SK-N-SH (cell line): ENCODE measurements around the gene TAF13. TPM values are rescaled to one million over a fixed set of nuclear protein-coding genes. Genes with fewer than 3 reads are reported as not detected.

Experiments
- CTCF ChIA-PET: fragments of 300-600, 350-600 bp; formaldehyde crosslinking; extraction: SDS; loops from one replicate; lab custom pipeline; 2021; lab: Yijun Ruan, JAX
- POLR2A ChIA-PET: fragments of 350-600 bp; sonication (Branson Sonifier 250); formaldehyde crosslinking; extraction: SDS; loops from one replicate; lab custom pipeline; 2020; ENCODE audit warnings: antibody characterized with exemption, inconsistent platforms; lab: Yijun Ruan, JAX
- DNase-seq: peaks from one replicate; pipeline ENCODE4 v3.0.0; 2012
- H2AFZ ChIP-seq: fragments of 200-600 bp; sonication (generic); 2 replicates; pipeline ENCODE4 v1.8.1; 2016; ENCODE audit warnings: antibody characterized with exemption, mild to moderate bottlenecking, low read depth
- H3F3A ChIP-seq: fragments of 200-600 bp; sonication (generic); replicated peaks from 2 replicates; pipeline ENCODE3; 2016; ENCODE audit warnings: antibody characterized with exemption, mild to moderate bottlenecking; ENCODE audit not compliant: insufficient read depth
- H3K27ac ChIP-seq, 2 experiments: fragments of 200-500 bp in 1 of 2; fragments of 200-600 bp in 1 of 2; sonication (Bioruptor generic) in 1 of 2; sonication (generic), shearing (Covaris generic) in 1 of 2; 2 replicates each; pipeline versions ENCODE4 v1.5.1 to v1.6.1; 2014 to 2016; ENCODE audit warnings: low read depth in 2 of 2, inconsistent platforms in 1 of 2, low read length in 1 of 2, mild to moderate bottlenecking in 1 of 2, mixed read lengths in 1 of 2
- H3K27me3 ChIP-seq: fragments of 200-600 bp; sonication (generic), shearing (Covaris generic); 2 replicates; pipeline ENCODE4 v1.6.1; 2016; ENCODE audit warnings: mixed run types; ENCODE audit not compliant: insufficient read depth
- H3K36me3 ChIP-seq, 2 experiments: fragments of 200-500 bp in 1 of 2; fragments of 200-600 bp in 1 of 2; sonication (Bioruptor generic) in 1 of 2; sonication (generic) in 1 of 2; replicated peaks in 1 of 2; 2 replicates each; pipeline versions ENCODE3 to v1.5.1; 2014 to 2016; ENCODE audit warnings: low read length in 1 of 2, mild to moderate bottlenecking in 1 of 2; ENCODE audit not compliant: insufficient read depth in 2 of 2, control insufficient read depth in 1 of 2
- H3K4me1 ChIP-seq, 2 experiments: fragments of 200-500 bp in 1 of 2; fragments of 200-600 bp in 1 of 2; sonication (Bioruptor generic) in 1 of 2; sonication (generic), shearing (Covaris generic) in 1 of 2; 2 replicates each; pipeline versions ENCODE4 v1.5.1 to v1.6.1; 2014 to 2016; ENCODE audit warnings: low read depth in 1 of 2, low read length in 1 of 2, mixed run types in 1 of 2; ENCODE audit not compliant: insufficient read depth in 2 of 2, control insufficient read depth in 1 of 2
- H3K4me2 ChIP-seq: fragments of 200-600 bp; sonication (generic), shearing (Covaris generic); 2 replicates; pipeline ENCODE4 v1.6.1; 2017; ENCODE audit warnings: mixed run types
- H3K4me3 ChIP-seq, 2 experiments: fragments of 200-500 bp in 1 of 2; fragments of 200-600 bp in 1 of 2; sonication (Bioruptor generic) in 1 of 2; sonication (generic), shearing (Covaris generic) in 1 of 2; 2 replicates each; pipeline versions ENCODE4 v1.5.1 to v1.8.1; 2014 to 2016; ENCODE audit warnings: low read depth in 2 of 2, inconsistent platforms in 1 of 2, low read length in 1 of 2, mild to moderate bottlenecking in 1 of 2, mixed read lengths in 1 of 2, moderate library complexity in 1 of 2
- H3K79me2 ChIP-seq: fragments of 200-600 bp; sonication (generic); 2 replicates; pipeline ENCODE4 v1.8.1; 2017; ENCODE audit warnings: mild to moderate bottlenecking; ENCODE audit not compliant: insufficient read depth
- H3K9ac ChIP-seq: fragments of 200-600 bp; sonication (generic); 2 replicates; pipeline ENCODE4 v1.6.1; 2017; ENCODE audit warnings: mixed run types
- H3K9me2 ChIP-seq: fragments of 200-600 bp; sonication (generic); 2 replicates; pipeline ENCODE4 v1.6.1; 2017; ENCODE audit warnings: mixed run types
- H3K9me3 ChIP-seq: fragments of 200-600 bp; sonication (generic); 2 replicates; pipeline ENCODE4 v1.6.1; 2017; ENCODE audit warnings: mixed run types, mild to moderate bottlenecking, moderate library complexity
- H4K20me1 ChIP-seq: fragments of 200-600 bp; sonication (generic); 2 replicates; pipeline ENCODE4 v1.6.1; 2017; ENCODE audit warnings: mild to moderate bottlenecking, mixed run types; ENCODE audit not compliant: insufficient read depth
- ELF1 ChIP-seq: IDR thresholded peaks from 2 replicates; pipeline ENCODE4 v1.4.0; 2012
- FOSL2 ChIP-seq: IDR thresholded peaks from 2 replicates; pipeline ENCODE4 v1.4.0; 2012; ENCODE audit warnings: low read depth, mild to moderate bottlenecking, moderate library complexity, borderline replicate concordance
- GABPA ChIP-seq: IDR thresholded peaks from 2 replicates; pipeline ENCODE4 v1.4.0; 2012; ENCODE audit warnings: low read depth, mild to moderate bottlenecking
- IRF3 ChIP-seq: fragments of 150-350 bp; IDR thresholded peaks from 2 replicates; pipeline ENCODE4 v1.6.1; 2016; ENCODE audit warnings: mild to moderate bottlenecking, low read depth, low read length
- PBX3 ChIP-seq: IDR thresholded peaks from 2 replicates; pipeline ENCODE4; 2012
- SIN3A ChIP-seq: IDR thresholded peaks from 2 replicates; pipeline ENCODE4 v1.6.1; 2012; ENCODE audit warnings: low read depth, mild to moderate bottlenecking, low read length, moderate library complexity, borderline replicate concordance
- SMC3 ChIP-seq: IDR thresholded peaks from 2 replicates; pipeline ENCODE4 v1.6.1; 2012; ENCODE audit warnings: low read depth, low read length, improper control_type of control experiment
- TAF1 ChIP-seq: IDR thresholded peaks from 2 replicates; pipeline ENCODE4 v1.6.1; 2012; ENCODE audit warnings: low read depth, mild to moderate bottlenecking, low read length, moderate library complexity, borderline replicate concordance
- TCF12 ChIP-seq: IDR thresholded peaks from 2 replicates; pipeline ENCODE4 v1.4.0; 2012
- TEAD4 ChIP-seq: IDR thresholded peaks from 2 replicates; pipeline ENCODE4 v1.4.0; 2012; ENCODE audit warnings: mild to moderate bottlenecking, borderline replicate concordance; ENCODE audit not compliant: insufficient read depth
- USF1 ChIP-seq: IDR thresholded peaks from 2 replicates; pipeline ENCODE4 v1.4.0; 2012; ENCODE audit warnings: low read depth, borderline replicate concordance
- USF2 ChIP-seq: fragments of 150-350 bp; IDR thresholded peaks from 2 replicates; pipeline ENCODE4 v1.6.1; 2017; ENCODE audit warnings: antibody characterized with exemption, low read length, low read depth, borderline replicate concordance
- ZBTB33 ChIP-seq: IDR thresholded peaks from 2 replicates; pipeline ENCODE4 v1.4.0; 2012; ENCODE audit warnings: low read depth, borderline replicate concordance
- WGBS: methylation state at CpG from one replicate; pipeline ENCODE4 v1.1.6; 2017; ENCODE audit warnings: low lambda C conversion rate; 5-methylcytosine and 5-hydroxymethylcytosine counted together
- polyA plus RNA-seq, 3 experiments: library from polyadenylated mRNA; depleted of rRNA; stranded (reverse); fragments of >200 nt; gene quantifications; 2 replicates each; pipeline ENCODE4 v1.2.3, GENCODE V29; 2012

Gene TAF13
- polyA plus RNA-seq, 1 of the 3 experiments (the other 2 are of a cell fraction) = 16.0 TPM

- H3K79me2 ChIP-seq = no peaks in the 10 kb centered on the region
- no peak overlapping the region for H3K4me2 ChIP-seq
- H3K9ac ChIP-seq = no peak overlapping the region
- TF ChIP-seq ELF1 = no peak
- TF ChIP-seq TEAD4 = no peak
- no peak for TF ChIP-seq SMC3
- TF ChIP-seq PBX3 = no peak
- TF ChIP-seq TAF1 = no peak
- no peak for TF ChIP-seq GABPA
- no peak for TF ChIP-seq FOSL2
- TF ChIP-seq USF2 = no peak
- TF ChIP-seq TCF12 = no peak
- no peak for TF ChIP-seq IRF3
- TF ChIP-seq ZBTB33 = no peak
- no peak for TF ChIP-seq USF1
- no peak for TF ChIP-seq SIN3A
- no peaks in the 10 kb centered on the region for H3K36me3 ChIP-seq
- H3K4me3 ChIP-seq = no peak overlapping the region
- peaks cover 6% of the 10 kb centered on the region for H3F3A ChIP-seq
- 50% methylated on average over 1 of the region's 1 CpG for WGBS
- H3K9me2 ChIP-seq = no peaks in the 10 kb centered on the region
- H4K20me1 ChIP-seq = no peaks in the 10 kb centered on the region
- no peaks in the 10 kb centered on the region; a peak in 1 of 4 replicates for H3K4me1 ChIP-seq
- H3K9me3 ChIP-seq = no peaks in the 10 kb centered on the region
- CTCF ChIA-PET = interaction anchor here (1.5 to 4.6 kb wide), 2 partner anchors 16 to 29 kb away, joined by 5 to 17 read pairs; a partner anchor contains a TSS
- H3K27ac ChIP-seq = no peak overlapping the region
- no peak for DNase-seq
- no peaks in the 10 kb centered on the region for H3K27me3 ChIP-seq
- POLR2A ChIA-PET = interaction anchor here (1.6 kb wide), 1 partner anchor 16 kb away, joined by 8 read pairs; no protein-coding TSS in a partner anchor
- H2AFZ ChIP-seq = no peak overlapping the region
Observed at GRCh38 chr1:109083923-109084322, 8.1 kb upstream of the TAF13 start.
